KBM-7 (cell line): ENCODE data around the gene DCHS1.
A peak's percentile ranks its signal among the peaks of the same experiment; 100 is the strongest.
"Not testable (repeated sequence)": the region's sequence is repeated elsewhere in the genome, so short reads cannot be mapped to it uniquely, and the experiment has no call there.

Experiments used
- DNase-seq: peaks from one replicate; pipeline ENCODE4 v3.0.0-alpha.2; 2015
- in situ Hi-C: fragments of 300-500 bp; cut with MboI; formaldehyde crosslinking; loops from 2 replicates; pipeline ENCODE4 v1.14.3; 2020; ENCODE audit warnings: low sequenced_read_pairs, low pct_unique_long_range_greater_than_20kb, mixed read lengths

DCHS1 gene, protein sequence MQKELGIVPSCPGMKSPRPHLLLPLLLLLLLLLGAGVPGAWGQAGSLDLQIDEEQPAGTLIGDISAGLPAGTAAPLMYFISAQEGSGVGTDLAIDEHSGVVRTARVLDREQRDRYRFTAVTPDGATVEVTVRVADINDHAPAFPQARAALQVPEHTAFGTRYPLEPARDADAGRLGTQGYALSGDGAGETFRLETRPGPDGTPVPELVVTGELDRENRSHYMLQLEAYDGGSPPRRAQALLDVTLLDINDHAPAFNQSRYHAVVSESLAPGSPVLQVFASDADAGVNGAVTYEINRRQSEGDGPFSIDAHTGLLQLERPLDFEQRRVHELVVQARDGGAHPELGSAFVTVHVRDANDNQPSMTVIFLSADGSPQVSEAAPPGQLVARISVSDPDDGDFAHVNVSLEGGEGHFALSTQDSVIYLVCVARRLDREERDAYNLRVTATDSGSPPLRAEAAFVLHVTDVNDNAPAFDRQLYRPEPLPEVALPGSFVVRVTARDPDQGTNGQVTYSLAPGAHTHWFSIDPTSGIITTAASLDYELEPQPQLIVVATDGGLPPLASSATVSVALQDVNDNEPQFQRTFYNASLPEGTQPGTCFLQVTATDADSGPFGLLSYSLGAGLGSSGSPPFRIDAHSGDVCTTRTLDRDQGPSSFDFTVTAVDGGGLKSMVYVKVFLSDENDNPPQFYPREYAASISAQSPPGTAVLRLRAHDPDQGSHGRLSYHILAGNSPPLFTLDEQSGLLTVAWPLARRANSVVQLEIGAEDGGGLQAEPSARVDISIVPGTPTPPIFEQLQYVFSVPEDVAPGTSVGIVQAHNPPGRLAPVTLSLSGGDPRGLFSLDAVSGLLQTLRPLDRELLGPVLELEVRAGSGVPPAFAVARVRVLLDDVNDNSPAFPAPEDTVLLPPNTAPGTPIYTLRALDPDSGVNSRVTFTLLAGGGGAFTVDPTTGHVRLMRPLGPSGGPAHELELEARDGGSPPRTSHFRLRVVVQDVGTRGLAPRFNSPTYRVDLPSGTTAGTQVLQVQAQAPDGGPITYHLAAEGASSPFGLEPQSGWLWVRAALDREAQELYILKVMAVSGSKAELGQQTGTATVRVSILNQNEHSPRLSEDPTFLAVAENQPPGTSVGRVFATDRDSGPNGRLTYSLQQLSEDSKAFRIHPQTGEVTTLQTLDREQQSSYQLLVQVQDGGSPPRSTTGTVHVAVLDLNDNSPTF (N-terminal part only)

DNA sequence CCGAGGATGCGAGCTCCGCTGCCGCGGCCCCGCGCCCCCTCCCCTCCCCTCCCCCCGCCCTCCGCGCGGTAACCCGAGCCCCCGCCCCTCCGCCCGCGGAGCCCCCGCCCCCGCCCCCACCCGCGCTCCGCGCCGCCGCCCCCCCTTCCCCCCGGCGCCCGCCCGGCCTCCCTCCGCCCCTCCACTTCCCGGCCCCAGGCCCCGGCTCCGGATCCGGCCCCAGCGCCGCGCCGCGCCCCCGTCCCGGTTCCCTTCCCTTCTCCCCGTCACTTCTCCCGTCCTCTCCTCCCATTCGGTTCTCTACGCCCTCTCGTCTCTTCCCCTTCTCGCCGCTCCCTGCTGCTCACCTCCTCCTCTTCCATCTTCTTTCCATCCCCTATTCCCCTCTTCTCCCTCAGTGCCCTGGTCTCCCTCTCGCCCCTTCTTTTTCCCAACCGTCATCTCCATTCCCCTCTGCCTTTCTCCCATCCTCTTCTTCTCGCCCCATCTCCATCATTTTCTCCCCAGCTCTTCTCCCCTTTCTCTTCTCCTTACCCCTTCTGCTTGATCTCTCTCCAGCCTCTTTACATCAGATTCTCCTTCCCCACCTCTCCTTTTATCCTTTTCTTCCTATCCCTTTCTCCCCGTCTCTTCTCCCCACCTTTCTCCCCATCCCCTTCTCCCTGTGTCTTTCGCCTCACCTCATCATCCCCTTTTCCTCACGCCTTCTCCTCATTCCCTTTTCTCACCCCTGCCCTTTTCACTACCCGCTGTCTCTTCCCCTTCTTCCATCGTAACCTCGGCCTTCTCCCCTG, at the start of gene DCHS1:
Gene DCHS1 (minus strand): TSS at position 20 of the 794 bp plus-strand sequence. CDS start 14,196 bp downstream, outside the sequence.
- no peak for DNase-seq
- in situ Hi-C loops = no loop called here

DNA sequence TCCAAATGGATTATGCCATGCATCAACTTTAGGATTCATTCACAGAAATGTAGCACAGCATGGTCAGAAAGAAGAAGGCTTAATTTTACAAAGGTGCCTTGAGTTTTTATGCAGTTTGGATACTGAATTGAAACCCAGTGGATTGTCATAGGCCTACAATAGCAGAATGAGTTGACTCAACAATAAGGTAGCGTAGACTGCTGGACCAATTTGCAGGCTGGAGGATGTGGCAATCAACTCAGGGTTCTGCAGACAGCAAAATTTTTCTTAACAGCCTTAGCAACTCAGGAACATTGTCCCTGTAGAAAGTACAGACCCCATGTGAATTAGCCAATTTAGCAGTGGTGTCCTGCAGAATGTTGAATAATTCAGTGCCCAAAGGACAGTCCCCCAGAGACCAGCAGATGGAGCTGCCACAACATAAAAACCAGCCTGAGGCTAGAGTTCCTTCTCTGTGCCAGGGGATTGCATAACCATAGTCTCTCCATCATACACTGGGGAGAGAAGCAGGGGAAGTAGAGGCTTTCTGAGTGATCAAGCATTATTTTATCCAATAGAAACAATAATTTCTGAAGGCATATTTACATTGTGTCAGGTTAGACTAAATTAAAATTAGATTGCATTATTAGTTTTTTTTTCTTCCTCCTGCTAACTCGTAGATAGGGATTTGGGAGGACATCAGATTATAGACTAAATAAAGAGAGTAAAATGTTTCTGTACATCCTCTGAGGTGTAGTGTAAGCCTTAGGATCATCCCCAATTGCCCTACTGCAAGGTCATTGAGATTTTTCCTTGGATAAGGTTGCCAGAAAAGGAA, 47.8 kb upstream of the DCHS1 start:
- in situ Hi-C loops = no loop called here
- DNase-seq = peak; percentile 84

DNA sequence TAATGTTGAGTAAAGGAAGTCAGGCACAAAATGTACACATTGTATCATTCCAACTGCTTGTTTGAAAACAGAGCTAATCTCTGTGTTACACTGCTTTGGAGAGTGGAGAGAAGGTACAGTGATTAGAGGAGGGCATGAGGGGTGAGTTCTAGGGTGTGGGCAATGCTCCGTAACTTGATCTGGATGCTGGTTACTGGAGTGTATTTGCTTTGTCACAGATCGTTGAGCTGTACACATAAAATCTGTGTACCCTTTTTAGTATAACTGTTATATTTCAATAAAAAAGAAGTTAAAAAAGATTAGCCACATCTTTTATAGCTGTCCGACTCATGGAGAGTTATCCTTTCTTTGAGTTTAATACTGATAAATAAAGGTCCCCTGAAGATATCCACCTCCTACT, 46.3 kb upstream of the DCHS1 start:
- in situ Hi-C loops, DNase-seq: not testable (repeated sequence)

DNA sequence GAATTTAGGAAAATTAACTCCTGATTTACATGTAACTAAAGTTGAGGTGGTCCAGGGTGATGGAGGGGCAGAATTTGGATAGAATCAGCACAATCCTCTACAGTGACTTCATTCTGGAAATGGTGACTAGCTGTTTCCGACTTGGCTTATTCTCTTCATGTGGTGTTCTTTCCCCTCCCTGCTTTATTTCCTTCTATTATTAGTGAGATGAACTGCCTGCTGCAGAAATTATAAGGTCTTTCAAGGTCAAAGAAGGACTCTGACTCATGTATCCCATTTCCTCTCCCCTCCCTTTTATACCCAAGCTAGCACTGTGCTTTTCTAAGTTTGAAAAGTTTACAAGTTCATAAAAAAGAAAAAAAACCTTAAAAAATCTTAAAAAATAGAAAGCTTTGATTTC, 39.8 kb upstream of the DCHS1 start:
- DNase-seq = no peak
- in situ Hi-C loops = no loop called here

DNA sequence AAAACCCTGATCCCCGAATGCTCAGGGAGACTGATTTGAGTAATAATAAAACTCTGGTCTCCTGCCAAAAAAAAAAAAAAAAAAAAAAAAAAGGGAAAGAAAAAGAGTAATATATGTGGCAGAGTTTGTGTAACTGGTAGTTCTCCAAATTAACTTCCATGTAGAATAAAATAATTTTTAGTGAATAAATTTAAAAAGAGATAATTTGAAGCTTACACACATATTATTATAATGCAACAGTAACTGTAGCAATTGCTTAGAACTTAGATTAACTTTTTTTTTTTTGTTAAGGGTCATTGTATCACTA, 38.6 kb upstream of the DCHS1 start:
- DNase-seq = no peak
- in situ Hi-C loops = no loop called here

DNA sequence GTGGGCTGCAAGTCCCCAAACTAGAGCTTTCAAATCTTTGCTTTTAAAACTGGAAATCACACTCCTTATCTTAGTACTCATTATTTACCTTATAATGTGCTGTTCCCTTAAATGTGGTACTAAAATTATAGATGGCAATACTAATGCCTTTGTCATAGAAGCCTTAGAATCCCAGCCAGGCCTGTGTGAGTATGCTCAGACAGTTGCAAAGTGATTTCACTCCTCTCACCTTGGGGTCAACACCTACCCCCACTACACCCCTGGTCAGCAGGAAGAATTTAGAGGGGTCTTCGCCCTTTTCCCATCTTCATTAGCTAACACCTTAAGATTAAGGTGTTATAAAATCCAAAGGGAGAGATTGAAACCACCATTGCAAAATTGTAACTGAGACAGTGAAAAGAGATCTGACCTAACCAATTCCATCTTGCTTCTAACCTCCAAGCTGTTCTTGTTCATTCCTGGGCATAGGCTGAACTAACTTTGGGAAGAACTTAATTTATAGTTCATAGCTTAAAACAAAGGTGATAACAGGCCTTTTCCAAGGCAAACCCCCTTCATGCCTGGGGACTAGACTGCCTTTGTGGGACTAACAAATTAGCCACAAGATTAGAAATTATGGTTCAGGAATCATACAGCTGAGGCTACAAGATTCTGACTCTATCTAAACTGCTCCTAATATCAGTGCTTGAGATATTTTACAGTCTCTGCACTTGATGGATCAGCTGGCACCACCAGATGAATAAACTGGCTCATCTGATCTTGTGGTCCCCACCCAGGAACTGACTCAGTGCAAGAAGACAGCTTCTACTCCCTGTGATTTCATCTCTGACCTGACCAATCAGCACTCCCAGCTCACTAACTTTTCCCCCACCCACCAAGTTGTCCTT, 38.0 kb upstream of the DCHS1 start:
- in situ Hi-C loops = no loop called here
- no peak for DNase-seq

DNA sequence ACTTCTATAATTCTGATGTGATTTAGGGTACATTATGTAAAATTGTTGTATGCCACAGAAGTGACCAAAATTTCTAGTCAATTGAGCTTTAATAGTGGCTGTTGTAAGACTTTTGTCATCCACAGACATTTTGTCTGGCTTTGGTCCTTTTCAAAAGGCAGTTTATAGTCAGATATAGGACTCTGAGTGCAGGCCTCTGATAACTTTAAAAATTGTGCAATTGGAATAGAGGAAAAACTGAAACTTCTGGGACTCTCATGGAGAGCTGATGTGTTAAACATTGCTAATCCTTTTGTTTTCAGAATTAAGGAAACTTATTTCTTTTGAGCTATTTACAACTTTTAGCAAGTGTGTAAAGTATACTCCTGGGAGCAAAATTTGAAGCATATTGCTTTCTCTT, 36.5 kb upstream of the DCHS1 start:
- in situ Hi-C loops = no loop called here
- DNase-seq = no peak

DNA sequence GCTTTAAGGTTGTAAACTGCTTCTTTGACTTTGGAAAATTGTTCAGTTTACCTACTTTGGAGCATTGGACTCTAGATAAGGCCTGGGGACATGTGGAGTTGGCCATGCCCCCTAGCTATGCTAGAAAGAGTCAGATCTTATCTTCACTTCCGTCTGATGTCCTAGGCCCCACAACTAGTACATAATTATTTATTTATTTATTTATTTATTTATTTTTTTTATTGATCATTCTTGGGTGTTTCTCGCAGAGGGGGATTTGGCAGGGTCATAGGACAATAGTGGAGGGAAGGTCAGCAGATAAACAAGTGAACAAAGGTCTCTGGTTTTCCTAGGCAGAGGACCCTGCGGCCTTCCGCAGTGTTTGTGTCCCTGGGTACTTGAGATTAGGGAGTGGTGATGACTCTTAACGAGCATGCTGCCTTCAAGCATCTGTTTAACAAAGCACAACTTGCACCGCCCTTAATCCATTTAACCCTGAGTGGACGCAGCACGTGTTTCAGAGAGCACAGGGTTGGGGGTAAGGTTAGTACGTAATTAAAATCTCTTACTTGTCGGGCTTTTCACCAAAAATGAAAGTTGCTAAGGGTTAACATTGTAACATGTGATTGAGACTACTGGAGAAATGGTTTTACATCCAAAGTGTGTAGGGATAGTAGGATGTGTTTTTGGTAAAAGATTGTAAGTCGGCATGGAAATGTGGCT, 35.0 kb upstream of the DCHS1 start:
- DNase-seq, in situ Hi-C loops: not testable (repeated sequence)

DNA sequence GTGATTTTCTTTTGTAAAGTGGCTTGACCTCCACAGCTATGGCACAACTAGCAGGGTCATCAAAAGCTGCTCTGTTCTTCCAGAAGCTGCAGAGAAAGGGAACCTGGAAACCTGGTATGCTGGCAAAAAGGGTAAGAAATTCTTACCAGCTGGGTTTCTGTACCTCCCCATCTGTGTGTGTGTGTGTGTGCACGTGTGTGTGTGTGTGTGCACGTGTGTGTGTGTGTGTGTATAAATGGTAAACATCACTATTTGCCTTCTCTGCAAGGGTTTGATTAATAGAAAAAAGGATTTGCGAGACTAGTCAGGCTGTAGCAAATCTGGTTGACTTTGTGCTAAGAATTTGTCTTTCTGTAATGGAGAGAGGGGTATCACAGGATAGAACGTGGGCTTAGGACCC, 32.3 kb upstream of the DCHS1 start:
- in situ Hi-C loops = no loop called here
- no peak for DNase-seq

DNA sequence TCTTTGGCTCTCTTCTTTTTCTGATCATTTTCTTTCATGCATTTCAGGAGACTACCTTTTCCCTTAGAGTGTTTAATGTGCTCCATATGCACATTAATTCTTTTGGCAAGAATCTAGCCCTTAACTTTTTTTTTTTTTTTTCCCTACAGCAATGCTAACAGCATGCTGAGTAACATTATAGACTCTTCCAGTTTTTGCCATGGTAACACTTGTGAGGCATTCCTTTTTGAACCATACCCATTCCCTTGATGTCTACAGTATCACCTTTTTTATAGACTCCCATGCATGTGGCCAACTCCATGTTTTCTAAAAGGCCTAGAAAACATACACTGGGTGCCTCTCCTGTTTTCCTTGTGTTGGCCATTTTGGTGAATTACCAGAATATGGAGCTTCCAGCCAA, 30.4 kb upstream of the DCHS1 start:
- no peak for DNase-seq
- in situ Hi-C loops = no loop called here

DNA sequence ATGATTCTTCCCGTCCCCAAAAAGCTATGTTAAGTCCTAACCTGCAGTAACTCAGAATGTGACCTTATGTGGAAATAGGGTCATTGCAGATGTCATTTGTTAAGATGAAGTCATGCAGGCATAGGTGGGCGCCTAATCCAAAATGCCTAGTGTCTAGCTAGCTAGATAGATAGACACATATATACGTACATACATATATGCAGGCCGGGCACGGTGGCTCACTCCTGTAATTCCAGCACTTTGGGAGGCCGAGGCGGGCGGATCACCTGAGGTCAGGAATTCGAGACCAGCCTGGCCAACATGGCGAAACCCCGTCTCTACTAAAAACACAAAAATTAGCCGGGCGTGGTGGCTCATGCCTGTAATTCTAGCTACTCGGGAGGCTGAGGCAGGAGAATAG, 28.5 kb upstream of the DCHS1 start:
- in situ Hi-C loops, DNase-seq: not testable (repeated sequence)

DNA sequence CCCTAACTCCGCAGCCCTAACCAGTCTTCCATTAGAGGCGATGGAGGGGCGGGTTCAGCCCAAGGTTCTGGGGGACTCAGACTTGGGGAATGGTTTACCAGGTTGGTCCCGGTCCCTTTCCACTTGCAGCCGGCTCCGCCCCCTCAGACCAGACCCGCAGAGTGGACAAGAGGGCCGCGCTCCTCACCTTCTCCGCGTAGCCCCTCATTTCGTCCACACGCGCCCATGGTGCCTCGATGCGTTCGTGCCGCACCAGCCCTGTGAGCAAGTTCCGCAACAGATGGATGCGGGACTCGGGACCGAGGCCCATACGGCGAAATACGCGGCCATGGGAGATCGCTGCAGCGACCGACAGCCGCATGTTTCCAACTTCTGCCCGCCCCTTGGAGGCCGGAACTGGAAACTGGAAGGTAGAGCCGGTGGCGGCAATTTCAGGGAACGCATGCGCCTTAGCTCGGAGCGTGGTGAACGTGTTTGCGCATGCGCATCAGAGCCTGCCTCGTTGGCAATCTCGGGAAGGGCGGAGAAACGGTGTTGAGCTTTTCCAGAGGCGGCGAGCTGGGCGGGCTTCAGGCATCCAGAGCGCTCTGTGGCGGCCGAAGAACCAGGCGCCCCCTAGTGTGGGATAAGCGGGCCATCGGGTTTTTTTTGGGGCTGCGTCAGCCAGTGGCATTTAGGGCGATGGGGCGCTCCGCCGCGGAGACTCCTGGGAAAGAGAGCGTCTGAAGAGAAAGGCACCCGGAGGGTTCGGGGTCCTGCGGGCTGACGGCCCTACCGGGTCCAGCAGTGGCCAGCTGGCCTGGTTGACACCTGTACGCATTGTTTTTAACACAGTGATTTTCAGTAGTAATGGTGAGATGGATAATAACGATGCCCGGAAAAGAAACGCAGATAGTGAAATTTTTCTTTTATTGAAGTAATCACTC, 27.6 kb upstream of the DCHS1 start, which contains the start of gene MRPL17:
Gene MRPL17 (minus strand): TSS at position 405 of the 926 bp plus-strand sequence. CDS start 44 bp downstream, at position 361.
- in situ Hi-C loops = no loop called here
- peak; percentile 99 for DNase-seq

DNA sequence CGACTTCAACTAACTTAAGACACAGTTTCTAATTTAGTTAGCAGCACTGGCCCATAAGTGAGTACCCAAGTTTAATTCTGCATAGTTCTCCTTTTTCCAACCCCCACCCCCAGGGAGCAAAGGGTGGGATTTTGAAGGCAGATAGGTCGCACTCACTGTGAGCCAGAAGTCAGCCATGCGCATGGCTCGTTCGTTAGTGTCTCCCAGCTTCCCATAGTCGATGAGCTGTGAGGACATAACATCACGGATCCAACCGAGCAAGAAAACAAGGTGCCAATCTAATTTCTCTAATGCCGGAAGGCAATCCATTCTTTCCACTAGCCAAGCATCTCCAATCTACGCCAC, 27.0 kb upstream of the DCHS1 start:
- in situ Hi-C loops = no loop called here
- no peak for DNase-seq

DNA sequence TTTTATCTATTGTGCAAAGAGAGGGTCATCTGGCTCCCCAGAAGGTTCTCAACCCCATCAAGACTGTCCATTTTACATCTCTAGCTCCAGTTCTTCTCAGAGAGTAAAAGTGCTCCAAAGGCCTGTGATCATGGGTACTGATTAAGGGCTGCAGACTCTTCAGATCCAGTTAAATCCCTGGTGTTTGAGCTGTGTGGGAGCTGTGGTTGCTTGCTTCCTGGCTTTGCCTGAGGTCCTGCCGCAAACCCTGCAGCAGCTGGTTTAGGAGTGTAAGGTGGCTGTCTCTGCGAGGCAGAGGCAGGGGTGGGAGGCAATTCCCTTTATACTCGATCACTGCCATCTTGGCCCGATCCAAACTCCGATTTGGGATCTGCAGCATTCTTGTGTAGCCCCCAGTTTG, 26.3 kb upstream of the DCHS1 start:
- peak; percentile 43 for DNase-seq
- in situ Hi-C loops = no loop called here

DNA sequence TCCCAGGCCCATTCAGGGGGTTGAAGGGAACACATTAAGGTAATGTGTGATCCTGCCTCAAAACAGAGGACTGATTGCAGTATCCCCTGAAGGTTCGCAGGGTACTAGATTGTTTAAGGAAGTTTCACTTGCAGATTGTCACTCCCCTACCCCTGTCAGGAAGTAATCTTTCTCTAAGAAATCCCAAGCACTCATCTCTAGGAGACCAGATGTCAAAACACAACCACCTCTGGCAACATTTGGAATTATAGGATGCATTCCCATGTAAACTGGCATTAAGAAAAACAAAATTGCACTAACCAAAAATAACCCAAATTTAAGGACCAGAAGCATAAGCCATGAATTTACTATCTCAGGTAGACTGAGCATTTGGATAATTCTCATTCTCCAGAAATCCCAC, 25.9 kb upstream of the DCHS1 start:
- in situ Hi-C loops = no loop called here
- DNase-seq = peak; percentile 40

DNA sequence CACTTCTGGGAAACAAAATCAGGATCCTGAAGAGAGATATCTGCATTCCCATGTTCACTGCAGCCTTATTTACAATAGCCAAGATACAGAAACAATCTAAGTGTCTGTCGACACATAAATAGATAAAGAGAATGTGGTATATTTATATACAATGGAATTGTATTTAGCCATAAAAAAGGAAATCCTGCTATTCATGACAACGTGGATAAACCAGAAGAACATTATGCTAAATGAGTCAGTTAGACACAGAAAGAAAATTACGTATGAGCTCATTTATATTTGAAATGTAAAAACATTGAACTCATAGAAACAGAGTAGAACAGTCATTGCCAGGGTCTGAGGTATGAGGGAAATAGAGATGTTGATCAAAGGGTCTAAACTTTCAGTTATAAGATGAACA, 21.4 kb upstream of the DCHS1 start:
- in situ Hi-C loops = no loop called here
- DNase-seq = no peak
